Measurements from ENCODE around the gene MBD2.
"Not testable (repeated sequence)": the region's sequence is repeated elsewhere in the genome, so short reads cannot be mapped to it uniquely, and the experiment has no call there.

Gene MBD2

GRCh38 chr18:54215069-54215468 lies 9.4 kb downstream of the MBD2 start:
- in situ Hi-C loops (cut with MboI; ENCODE audit: low sequenced_read_pairs, unreplicated experiment), result no loop called here
- no peak for TF ChIP-seq CTCF (IDR thresholded peaks at IDR 0.05; ENCODE audit: borderline replicate concordance, control extremely low read depth, extremely low read depth, insufficient read depth, missing control alignments)
- no peak for DNase-seq (ENCODE audit: low spot score)

DNA sequence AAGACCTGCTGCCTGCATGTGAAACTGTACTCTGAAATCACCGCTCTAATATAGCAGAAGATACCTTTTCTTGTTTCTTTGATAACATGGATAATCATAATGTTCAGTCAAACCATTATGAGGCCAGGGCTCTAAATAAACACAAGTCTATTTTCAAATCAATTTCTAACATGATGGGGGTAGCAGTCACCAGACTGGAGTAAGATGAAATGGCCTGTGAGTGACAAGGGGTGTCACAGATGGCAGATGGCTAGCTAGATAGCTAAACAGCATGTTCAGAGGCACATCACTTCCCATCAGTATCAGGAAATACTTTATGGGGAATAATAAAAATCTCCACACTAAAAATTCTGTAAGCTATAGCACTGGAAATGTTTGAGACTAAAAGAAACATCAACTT lies 14.0 kb downstream of the MBD2 start:
- TF ChIP-seq CTCF (IDR thresholded peaks at IDR 0.05; ENCODE audit: borderline replicate concordance, control extremely low read depth, extremely low read depth, insufficient read depth, missing control alignments), result no peak
- DNase-seq (ENCODE audit: low spot score), result no peak
- in situ Hi-C loops (cut with MboI; ENCODE audit: low sequenced_read_pairs, unreplicated experiment), result no loop called here

DNA sequence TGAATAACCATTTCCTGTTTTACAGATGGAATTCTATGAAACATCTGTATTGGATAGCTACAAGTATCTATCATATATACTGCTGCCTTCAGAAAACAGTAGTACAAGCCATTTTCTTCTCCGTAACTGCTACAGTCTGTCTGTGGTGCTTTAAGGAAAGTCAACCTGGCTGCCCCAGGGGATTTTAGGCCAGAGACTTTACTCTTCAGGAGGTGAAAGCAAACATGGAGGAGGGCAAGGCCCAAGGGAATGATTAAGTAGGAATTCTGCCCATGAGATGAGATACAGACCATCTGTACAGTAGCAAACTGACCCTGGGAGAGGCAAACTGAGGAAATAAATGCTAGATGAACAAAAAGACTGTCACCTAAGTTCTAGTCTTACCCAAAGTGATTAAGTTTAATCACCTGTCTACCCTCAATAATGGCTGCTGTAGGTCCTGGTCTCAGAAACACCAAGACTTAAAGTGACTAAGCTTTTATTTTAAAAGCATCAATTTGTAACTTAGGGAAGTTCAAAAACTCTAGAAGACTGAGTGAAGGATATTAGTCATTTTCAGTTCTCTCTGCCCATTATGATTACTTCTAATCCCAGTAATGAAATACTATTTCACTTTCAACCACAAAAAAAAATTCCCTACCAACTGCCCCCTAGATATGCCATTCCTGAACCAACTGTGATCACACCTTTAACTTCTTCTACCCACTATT lies 14.8 kb downstream of the MBD2 start:
- in situ Hi-C loops (cut with MboI; ENCODE audit: low sequenced_read_pairs, unreplicated experiment), result no loop called here
- peak; percentile 56 for DNase-seq (ENCODE audit: low spot score)
- no peak for TF ChIP-seq CTCF (IDR thresholded peaks at IDR 0.05; ENCODE audit: borderline replicate concordance, control extremely low read depth, extremely low read depth, insufficient read depth, missing control alignments)

GRCh38 chr18:54206447-54206846 lies 18.0 kb downstream of the MBD2 start:
- in situ Hi-C loops (cut with MboI; ENCODE audit: low sequenced_read_pairs, unreplicated experiment), result no loop called here
- no peak for DNase-seq (ENCODE audit: low spot score)
- no peak for TF ChIP-seq CTCF (IDR thresholded peaks at IDR 0.05; ENCODE audit: borderline replicate concordance, control extremely low read depth, extremely low read depth, insufficient read depth, missing control alignments)

GRCh38 chr18:54205959-54206358 lies 18.5 kb downstream of the MBD2 start:
- DNase-seq (ENCODE audit: low spot score), result no peak
- TF ChIP-seq CTCF (IDR thresholded peaks at IDR 0.05; ENCODE audit: borderline replicate concordance, control extremely low read depth, extremely low read depth, insufficient read depth, missing control alignments), result no peak
- in situ Hi-C loops (cut with MboI; ENCODE audit: low sequenced_read_pairs, unreplicated experiment), result no loop called here

GRCh38 chr18:54205448-54205847 lies 19.0 kb downstream of the MBD2 start:
- in situ Hi-C loops (cut with MboI; ENCODE audit: low sequenced_read_pairs, unreplicated experiment); DNase-seq (ENCODE audit: low spot score): not testable (repeated sequence)

DNA sequence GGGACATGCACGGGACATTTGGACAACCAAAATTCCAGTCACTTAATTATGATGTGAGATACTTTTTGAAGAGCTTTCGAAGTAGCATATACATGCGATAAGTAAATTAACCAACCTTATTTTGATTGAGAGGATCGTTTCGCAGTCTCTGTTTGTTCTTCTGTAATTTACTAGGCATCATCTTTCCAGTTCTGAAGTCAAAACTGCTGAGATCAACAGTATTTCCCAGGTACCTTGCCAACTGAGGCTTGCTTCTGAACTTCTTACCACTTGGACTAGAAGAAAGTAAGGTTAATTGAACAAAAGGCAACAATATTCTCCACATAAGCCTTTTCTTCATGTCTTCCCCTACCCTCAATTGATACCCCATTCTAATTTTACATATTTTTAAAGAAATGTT lies 19.6 kb downstream of the MBD2 start:
- TF ChIP-seq CTCF (IDR thresholded peaks at IDR 0.05; ENCODE audit: borderline replicate concordance, control extremely low read depth, extremely low read depth, insufficient read depth, missing control alignments), result no peak
- in situ Hi-C loops (cut with MboI; ENCODE audit: low sequenced_read_pairs, unreplicated experiment), result no loop called here
- DNase-seq (ENCODE audit: low spot score), result no peak
